Ecto neural progenitor cell (in vitro differentiated cells): ENCODE measurements around the gene UNKL.

ENCODE experiments used
- DNase-seq: peaks from one replicate; pipeline ENCODE4 v3.0.0-alpha.2; 2018; ENCODE audit warnings: low spot score

UNKL gene

GRCh38 chr16:1325673-1326371 is 88.7 kb downstream of the UNKL start:
- DNase-seq = no peak

GRCh38 chr16:1325261-1325660 is 89.2 kb downstream of the UNKL start:
- no peak for DNase-seq

- no peak for DNase-seq
Observed at GRCh38 chr16:1324286-1324826, 90.1 kb downstream of the UNKL start.

GRCh38 chr16:1323296-1324239 is 90.9 kb downstream of the UNKL start:
- no peak for DNase-seq

- no peak for DNase-seq
Observed at GRCh38 chr16:1322407-1322806, 92.1 kb downstream of the UNKL start.

GRCh38 chr16:1320658-1321240 is 93.8 kb downstream of the UNKL start:
- DNase-seq = no peak

GRCh38 chr16:1320097-1320496 is 94.4 kb downstream of the UNKL start:
- DNase-seq = no peak

GRCh38 chr16:1319041-1319440 is 95.5 kb downstream of the UNKL start:
- no peak for DNase-seq

- no peak for DNase-seq
Observed at GRCh38 chr16:1318268-1318545, 96.3 kb downstream of the UNKL start.

- DNase-seq = no peak
Observed at GRCh38 chr16:1317479-1318267, 96.8 kb downstream of the UNKL start.

- DNase-seq = no peak
Observed at GRCh38 chr16:1316033-1316405, 98.5 kb downstream of the UNKL start.

GRCh38 chr16:1315081-1316032 is 99.1 kb downstream of the UNKL start:
- DNase-seq = no peak

- DNase-seq = no peak
Observed at GRCh38 chr16:1314399-1315068, 100.0 kb downstream of the UNKL start.

GRCh38 chr16:1313721-1314369 is 100.7 kb downstream of the UNKL start:
- no peak for DNase-seq
